ENCODE measurements around the gene MRPL21. TPM values are rescaled to one million over a fixed set of nuclear protein-coding genes. Genes with fewer than 3 reads are reported as not detected.
A peak's percentile ranks its signal among the peaks of the same experiment; 100 is the strongest.

MRPL21 gene
- total RNA-seq, 1 experiment from 2014 or later = 120 TPM

DNA sequence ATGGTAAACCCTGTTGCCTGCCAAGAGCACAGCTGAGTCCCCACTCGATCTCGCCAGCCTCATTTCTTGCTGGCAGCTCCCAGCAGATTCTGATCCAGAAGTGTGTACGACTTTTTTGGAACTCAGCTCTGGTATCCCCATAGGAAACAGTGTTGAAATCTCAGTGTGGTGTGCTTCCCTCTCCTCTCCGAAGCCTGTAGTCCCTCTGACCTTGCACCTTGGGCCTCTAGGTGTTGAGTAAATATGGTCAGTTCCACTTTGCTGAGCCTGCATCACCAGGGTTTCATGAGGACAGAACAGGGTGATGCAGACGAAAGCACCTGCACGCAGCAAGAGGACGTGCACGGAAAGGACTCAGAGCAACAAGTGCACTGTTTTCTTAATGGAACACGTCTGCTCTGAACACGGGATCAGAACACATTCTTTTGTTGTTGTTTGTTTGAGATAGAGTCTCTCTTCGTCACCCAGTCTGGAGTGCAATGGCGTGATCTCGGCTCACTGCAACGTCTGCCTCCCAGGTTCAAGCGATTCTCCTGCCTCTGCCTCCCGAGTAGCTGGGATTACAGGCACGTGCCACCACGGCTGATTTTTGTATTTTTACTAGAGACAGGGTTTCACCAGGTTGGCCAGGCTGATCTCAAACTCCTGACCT lies 58.2 kb downstream of the MRPL21 start:
- in situ Hi-C loops (cut with HindIII; ENCODE audit: low sequenced_read_pairs) = no loop called here
- DNase-seq (ENCODE audit: low spot score) = no peak

DNA sequence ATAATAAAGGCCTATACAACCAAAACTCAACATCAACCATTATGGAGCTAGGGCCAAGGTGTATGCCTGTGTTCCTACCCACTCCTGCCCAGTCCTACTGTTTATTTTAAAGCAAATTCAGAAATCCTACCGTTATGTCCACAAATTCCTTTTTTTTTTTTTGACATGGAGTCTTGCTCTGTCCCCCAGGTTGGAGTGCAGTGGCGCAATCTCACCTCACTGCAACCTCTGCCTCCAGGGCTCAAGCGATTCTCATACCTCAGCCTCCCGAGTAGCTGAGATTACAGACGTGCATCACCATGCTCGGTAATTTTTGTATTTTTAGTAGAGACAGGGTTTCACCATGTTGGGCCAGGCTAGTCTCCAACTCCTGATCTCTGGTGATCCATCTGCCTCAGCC lies 58.8 kb downstream of the MRPL21 start:
- DNase-seq (ENCODE audit: low spot score) = no peak
- in situ Hi-C loops (cut with HindIII; ENCODE audit: low sequenced_read_pairs) = no loop called here

DNA sequence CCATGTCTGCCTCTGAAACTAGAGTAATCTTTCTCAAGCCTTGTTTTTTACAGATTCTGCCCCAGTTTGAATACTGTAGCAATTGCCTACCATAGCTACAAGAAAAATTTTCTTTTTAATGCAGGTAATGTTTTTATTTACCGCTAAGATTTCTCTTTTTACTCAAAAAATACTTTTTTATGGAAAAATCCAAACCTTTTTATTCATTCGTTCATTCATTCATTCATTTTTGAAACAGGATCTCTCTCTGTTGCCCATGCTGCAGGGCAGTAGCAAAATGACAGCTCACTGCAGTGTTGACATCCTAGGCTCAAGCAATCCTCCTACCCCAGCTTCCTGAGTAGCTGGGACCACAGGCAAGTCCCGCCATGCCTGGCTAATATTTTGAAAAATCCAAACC lies 59.3 kb downstream of the MRPL21 start:
- in situ Hi-C loops (cut with HindIII; ENCODE audit: low sequenced_read_pairs) = no loop called here
- DNase-seq (ENCODE audit: low spot score) = no peak

DNA sequence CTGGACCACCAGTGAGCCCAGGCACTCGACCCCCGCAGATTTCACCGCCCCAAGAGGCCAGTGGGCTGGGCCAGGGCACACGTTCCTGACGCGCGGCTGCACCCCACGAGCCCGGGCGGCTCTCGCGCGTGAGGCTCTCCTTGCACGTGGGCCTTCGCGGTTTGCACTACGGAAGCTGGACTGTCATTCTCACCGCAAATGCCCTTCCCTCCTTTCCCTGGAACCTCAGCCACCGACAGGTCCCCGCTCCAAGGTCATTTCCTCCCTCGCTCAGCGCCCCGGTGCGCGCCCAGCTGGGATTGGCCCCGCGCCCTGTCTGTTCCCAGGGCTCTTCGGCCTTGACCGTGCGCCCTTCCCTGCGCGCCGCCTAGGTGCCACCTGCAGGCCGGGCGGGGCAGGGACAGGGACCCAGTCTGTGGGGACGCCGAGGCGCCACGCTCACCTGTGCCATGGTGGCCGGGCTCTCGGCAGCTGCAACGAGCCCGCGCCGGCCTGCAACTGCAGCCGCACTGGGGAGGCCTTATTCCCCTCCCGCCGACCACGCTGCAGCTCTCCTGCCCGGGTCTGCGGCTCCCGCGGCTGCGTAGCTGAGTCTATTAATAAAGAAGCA lies 59.8 kb downstream of the MRPL21 start:
- DNase-seq (ENCODE audit: low spot score) = peak; percentile 9
- in situ Hi-C loops (cut with HindIII; ENCODE audit: low sequenced_read_pairs) = no loop called here

DNA sequence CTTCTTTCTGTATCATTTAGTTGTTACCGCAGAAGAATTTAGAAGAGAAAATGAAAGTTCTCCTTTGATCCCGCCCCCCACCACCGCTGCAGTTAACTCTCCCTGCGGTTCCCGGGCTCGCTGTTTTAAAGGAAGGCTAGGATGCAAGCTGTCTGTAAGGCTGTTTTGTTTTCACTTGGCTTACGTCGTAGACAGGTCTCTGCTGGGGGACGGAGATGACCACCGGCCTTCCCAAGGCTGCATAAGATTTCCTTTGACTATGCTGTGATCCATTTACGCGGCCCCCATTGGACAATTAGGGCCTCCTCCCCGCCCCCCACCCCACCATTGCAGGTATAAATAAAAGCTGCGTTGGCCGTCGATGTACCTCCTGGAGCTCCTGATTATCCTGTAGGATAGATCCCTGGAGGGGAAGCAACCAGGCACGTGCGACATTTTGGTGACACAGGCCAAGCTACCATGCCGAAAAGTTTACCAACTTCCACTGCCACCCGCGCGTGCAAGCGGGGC lies 60.5 kb downstream of the MRPL21 start:
- no peak for DNase-seq (ENCODE audit: low spot score)
- in situ Hi-C loops (cut with HindIII; ENCODE audit: low sequenced_read_pairs) = no loop called here

DNA sequence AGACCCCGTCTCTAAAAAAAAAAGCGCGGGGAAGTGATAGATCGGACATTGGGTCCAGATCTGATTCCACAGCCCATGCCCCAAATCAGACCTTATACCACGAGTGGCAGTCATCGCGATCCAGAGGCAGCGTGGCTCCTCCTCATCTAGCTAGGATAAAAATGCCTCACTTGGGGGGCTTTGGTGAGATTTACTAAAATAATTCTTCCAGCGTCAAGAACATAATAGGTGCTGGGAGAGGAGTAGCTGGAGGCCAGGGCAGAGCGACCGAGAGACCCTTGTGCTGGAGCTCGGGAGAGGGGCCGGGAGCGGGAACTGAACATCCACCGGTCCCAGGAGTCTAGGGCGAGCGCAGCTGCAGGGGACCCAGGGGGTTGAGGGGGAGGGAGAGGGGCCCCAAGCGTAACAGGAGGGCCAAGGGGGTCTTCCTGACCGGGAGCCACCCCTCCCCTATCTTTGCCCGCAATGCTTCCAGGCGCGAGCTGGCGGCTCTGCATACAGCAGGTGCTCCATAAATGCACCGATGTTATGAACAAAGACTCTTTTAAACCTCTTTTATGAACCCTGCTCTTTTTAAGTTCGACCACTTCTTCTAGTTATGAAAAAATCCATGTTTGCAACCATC lies 61.1 kb downstream of the MRPL21 start:
- DNase-seq (ENCODE audit: low spot score) = no peak
- in situ Hi-C loops (cut with HindIII; ENCODE audit: low sequenced_read_pairs) = no loop called here

DNA sequence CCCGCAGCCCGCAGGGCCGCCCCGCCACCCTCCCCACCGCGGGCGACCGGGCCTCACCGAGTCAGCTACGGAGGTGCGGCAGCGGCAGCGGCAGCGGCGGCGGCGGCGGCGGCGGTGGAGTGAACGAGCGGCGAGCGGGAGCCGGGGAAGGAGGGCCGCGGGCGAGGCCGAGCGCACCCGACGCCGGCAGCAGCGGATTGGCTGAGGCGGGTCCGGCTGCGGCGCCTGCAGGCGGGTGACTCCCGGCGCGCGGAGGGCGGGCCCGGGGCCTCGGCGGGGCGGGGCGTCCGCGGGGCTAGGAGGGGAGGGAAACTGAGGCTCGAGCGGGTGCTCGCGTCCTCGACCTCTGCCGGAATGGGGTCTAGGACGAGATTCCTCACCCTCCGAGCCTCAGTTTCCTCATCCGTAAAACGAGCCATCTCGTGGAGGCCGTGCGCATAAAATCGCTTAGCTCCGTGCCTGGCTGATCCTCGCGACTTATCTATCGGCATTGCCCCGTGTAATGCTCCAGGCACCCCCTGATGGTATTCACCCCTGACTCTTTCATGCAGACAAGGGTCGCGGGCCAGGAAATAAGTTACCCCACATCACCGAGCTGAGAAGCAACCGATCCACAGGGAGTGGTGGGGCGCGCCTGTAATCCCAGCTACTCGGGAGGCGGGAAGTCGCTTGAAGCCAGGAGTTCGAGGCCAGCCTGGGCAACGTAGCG lies 61.8 kb downstream of the MRPL21 start, which contains the start of gene CPT1A:
Gene CPT1A (minus strand): TSS at position 199 of the 709 bp plus-strand sequence. CDS start 26,442 bp downstream, outside the sequence.
- no peak for DNase-seq (ENCODE audit: low spot score)
- in situ Hi-C loops (cut with HindIII; ENCODE audit: low sequenced_read_pairs) = no loop called here

Other genes starting within 250 kb of the MRPL21 start
- not detected in 2 replicates for gene GAL, start 219.3 kb downstream of the MRPL21 start, total RNA-seq (2014; rRNA removed; shearing (Covaris generic))
- gene TESMIN, start 152.3 kb downstream of the MRPL21 start, total RNA-seq (2014; rRNA removed; shearing (Covaris generic)) = 3.6 and 9.5 TPM in 2 replicates
- 1.2 and 1.9 TPM in 2 replicates for gene CPT1A, start 61.9 kb downstream of the MRPL21 start, total RNA-seq (2014; rRNA removed; shearing (Covaris generic))
- gene IGHMBP2, start 59 bp upstream of the MRPL21 start, total RNA-seq (2014; rRNA removed; shearing (Covaris generic)) = 19.1 and 21.3 TPM in 2 replicates
- gene MRGPRD, start 77.2 kb upstream of the MRPL21 start, total RNA-seq (2014; rRNA removed; shearing (Covaris generic)) = not detected in 2 replicates
- 0.18 TPM in 1 of 2 replicates, not detected in the other for gene MRGPRF, start 109.4 kb upstream of the MRPL21 start, total RNA-seq (2014; rRNA removed; shearing (Covaris generic))
- 13.2 and 17.2 TPM in 2 replicates for gene TPCN2, start 145.1 kb upstream of the MRPL21 start, total RNA-seq (2014; rRNA removed; shearing (Covaris generic))